GM19438 (cell line): ENCODE data around the gene C22orf39.

Experiments used
- ATAC-seq: cut with Tn5 transposase; IDR thresholded peaks from one replicate; pipeline ENCODE4 v1.9.1; 2021; ENCODE audit warnings: low read depth; ENCODE audit not compliant: unreplicated experiment

C22orf39 gene

DNA sequence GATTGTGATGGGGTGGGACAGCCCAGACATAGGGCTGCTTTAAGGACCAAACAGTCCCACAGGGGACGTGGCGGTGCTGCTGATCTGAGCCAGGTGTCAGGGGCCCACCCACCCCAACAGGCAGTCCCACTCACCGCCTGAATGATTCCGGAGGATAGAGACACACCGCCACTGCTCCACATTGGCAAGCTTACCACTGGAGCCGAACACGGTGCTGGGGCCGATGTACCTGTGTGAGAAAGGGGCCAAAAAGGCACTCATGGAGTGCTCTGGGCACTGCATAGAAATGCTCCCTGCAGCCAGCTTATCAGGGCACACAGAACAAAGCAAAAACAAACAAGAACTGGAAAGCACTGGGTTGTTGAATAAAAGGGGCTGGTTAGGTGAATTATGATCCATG, 41.9 kb downstream of the C22orf39 start:
- no peak for ATAC-seq

GRCh38 chr22:19405133-19405532, 42.4 kb downstream of the C22orf39 start:
- no peak for ATAC-seq

- ATAC-seq = no peak
These were observed 42.8 kb downstream of the C22orf39 start for GRCh38 chr22:19404676-19405075.

- ATAC-seq = no peak
These were observed 44.8 kb downstream of the C22orf39 start for GRCh38 chr22:19402642-19403191.

GRCh38 chr22:19401483-19401882, 46.0 kb downstream of the C22orf39 start:
- no peak for ATAC-seq

- no peak for ATAC-seq
These were observed 46.6 kb downstream of the C22orf39 start for GRCh38 chr22:19400881-19401280.

- no peak for ATAC-seq
These were observed 48.9 kb downstream of the C22orf39 start for GRCh38 chr22:19398652-19399051.

DNA sequence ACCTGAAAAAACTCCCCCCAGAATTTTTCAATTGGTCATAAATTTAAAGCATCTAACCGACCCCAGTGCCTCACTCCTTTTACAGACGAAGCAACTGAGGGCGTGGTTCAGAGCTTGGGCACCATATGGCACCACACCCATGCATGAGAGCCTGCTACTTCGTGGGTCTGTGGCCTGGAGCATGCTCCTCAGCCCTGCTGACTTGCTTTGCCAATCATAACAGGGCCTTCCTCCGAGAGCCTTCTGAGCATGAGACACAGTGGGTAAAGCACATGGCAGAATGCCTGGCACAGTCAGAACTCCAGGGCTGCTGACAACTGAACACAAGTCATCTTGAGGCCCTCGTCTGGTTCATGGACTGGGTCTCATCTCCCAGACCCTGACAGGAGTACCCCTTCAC, 49.3 kb downstream of the C22orf39 start:
- no peak for ATAC-seq

DNA sequence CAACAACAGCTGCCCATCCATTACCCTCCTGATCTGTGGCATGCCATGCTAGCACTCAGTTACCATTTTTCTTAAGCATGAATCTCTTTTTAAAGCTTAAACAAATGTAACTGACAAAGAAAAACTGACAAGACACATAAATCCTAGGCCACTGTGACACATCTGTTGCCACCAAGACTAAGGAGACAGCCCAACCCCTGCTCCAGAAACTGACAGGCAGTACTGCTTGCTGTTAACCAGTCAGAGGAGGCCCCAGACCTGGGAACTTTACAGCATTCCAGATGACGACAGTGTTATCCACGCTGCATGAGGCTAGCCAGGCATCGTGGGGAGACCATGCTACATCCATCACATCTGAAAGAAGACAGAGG, 49.8 kb downstream of the C22orf39 start:
- no peak for ATAC-seq

GRCh38 chr22:19396934-19397733, 50.4 kb downstream of the C22orf39 start:
- ATAC-seq = no peak

DNA sequence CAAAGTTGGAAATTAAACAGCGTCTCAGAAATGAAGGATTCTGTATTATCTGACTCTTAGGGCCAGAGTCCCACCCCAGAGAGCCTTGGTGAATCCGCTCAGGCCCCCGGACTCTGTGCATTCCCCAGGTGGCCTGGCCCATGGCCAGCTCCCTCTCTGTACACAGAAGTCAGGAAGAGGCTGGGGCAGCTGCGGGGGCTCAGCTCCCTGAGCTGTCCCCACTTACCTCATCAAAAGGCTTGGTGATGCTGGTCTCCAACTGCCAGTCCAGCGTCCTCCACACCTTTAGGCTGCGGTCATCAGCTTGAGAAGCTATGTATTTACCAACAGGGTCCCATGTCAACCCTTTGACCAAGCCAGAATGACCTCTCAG, 51.0 kb downstream of the C22orf39 start:
- ATAC-seq = no peak

GRCh38 chr22:19395276-19395675, 52.2 kb downstream of the C22orf39 start:
- no peak for ATAC-seq

GRCh38 chr22:19394274-19395050, 53.0 kb downstream of the C22orf39 start:
- ATAC-seq = no peak

DNA sequence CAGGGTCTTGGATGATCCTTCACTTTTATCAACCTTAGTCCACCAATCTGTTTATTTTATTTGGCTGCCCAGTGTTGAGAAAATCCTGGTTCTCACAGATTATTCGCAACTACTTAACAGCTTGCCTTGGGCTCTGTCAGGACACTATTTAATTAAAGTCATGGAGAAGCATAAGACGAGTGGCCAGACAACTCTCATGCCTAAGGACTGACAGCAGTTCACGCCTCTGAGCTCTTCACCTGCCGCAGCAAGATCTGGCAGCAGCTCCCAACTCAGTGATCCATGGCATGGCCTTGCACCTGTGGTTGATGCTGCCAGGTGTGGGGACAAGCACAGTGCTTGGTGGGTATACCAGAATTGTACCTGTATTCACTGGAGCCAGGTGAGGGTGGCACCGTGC, 53.8 kb downstream of the C22orf39 start:
- ATAC-seq = no peak
